ENCODE measurements around the gene TGOLN2. TPM values are rescaled to one million over a fixed set of nuclear protein-coding genes. Genes with fewer than 3 reads are reported as not detected.
A peak's percentile ranks its signal among the peaks of the same experiment; 100 is the strongest.

Gene TGOLN2
- total RNA-seq = 100 to 1,000 TPM; 152 to 175 TPM

DNA sequence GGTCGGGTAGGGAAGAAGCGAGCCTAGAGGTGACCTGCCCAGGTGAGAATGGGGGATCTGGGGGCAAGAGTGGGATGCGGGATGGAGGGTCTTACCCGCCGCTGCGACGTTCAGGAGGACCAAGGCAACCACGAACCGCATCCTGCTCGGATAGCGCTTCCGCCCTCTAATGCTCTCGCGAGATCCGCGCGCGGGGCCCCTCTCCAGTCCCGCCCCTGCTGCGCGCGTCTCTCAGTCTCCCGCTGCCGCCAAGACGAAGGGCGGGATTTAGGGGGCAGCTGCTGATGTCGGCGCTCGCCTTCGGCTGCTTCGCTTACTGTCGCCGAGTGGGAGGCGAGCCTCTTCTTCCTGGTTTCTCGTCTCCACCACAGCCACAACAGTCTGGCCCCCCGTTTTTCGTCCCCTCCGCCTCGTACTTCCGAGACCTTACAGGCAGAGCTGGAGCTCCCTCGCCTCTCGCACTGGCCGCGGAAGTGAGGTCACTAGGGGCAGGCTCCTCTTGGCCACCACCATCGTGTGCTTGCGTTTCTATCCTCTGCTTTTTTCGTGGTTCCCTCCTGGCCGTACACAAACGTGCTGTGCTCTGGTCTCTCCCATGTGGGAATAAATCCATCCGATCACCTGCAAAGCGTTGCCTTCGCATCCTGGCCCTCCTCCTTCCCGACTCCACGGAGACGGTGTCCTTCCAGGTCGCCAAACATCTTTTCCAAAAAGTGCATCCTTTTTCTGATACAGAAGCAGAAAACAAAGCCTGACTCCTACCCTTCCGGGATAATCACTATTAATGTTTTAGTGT lies at the start of gene TGOLN2:
Gene TGOLN2, minus strand, starts transcription at position 168 of the 796 bp plus-strand sequence. Its CDS starts 27 bp downstream, at position 141.
- peaks cover 17% of the 10 kb centered on the region for H3K36me3 ChIP-seq
- DNase-seq (ENCODE audit: low spot score) (peak; percentile 74), ATAC-seq (ENCODE audit: insufficient number of reproducible peaks, low FRiP score, low read depth) (peak; percentile 95)
- peak within 1 kb of the TSS; percentile 89 to 98 for H3K27ac ChIP-seq
- H3K27me3 ChIP-seq (replicated peaks; ENCODE audit: insufficient read depth) = no peaks in the 10 kb centered on the region
- TF ChIP-seq, protein P1, sequence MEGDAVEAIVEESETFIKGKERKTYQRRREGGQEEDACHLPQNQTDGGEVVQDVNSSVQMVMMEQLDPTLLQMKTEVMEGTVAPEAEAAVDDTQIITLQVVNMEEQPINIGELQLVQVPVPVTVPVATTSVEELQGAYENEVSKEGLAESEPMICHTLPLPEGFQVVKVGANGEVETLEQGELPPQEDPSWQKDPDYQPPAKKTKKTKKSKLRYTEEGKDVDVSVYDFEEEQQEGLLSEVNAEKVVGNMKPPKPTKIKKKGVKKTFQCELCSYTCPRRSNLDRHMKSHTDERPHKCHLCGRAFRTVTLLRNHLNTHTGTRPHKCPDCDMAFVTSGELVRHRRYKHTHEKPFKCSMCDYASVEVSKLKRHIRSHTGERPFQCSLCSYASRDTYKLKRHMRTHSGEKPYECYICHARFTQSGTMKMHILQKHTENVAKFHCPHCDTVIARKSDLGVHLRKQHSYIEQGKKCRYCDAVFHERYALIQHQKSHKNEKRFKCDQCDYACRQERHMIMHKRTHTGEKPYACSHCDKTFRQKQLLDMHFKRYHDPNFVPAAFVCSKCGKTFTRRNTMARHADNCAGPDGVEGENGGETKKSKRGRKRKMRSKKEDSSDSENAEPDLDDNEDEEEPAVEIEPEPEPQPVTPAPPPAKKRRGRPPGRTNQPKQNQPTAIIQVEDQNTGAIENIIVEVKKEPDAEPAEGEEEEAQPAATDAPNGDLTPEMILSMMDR (IDR thresholded peaks at IDR 0.05) = no peak
- no peaks in the 10 kb centered on the region for H3K9me3 ChIP-seq
- peaks cover 27 to 42% of the 10 kb centered on the region in 2 donors for H3K4me1 ChIP-seq (ENCODE audit: control insufficient read depth in 1 of 2, low read depth in 2 of 2)
- peak within 1 kb of the TSS; percentile 84 for H3K4me3 ChIP-seq

DNA sequence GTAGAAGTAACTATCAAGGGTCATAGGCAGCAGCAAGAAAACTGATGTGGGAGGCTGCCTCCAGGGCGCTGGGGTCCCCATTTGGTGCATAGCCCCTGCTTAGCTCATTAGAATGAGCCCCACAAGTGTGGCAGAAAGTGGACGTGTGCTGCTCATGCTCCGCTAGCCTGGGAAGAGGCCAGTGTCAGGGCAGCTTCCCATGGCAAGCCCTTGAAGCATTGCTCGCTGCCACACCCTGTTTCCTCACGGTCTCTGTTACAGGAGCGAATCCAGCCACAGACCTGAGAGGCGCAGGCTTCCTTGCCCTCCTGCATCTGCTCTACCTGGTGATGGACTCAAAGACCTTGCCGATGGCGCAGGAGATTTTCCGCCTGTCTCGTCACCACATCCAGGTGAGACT lies 49.3 kb upstream of the TGOLN2 start:
- TF ChIP-seq, protein P1 (IDR thresholded peaks at IDR 0.05) = no peak
- ATAC-seq (ENCODE audit: insufficient number of reproducible peaks, low FRiP score, low read depth) (no peak), DNase-seq (ENCODE audit: low spot score) (no peak)
- no peaks in the 10 kb centered on the region for H3K4me1 ChIP-seq (ENCODE audit: control insufficient read depth in 1 of 2, low read depth in 2 of 2)
- peaks cover 13% of the 10 kb centered on the region for H3K36me3 ChIP-seq
- H3K9me3 ChIP-seq = no peaks in the 10 kb centered on the region
- H3K27me3 ChIP-seq (replicated peaks; ENCODE audit: insufficient read depth) = no peaks in the 10 kb centered on the region
- H3K4me3 ChIP-seq = no peak overlapping the region
- H3K27ac ChIP-seq = no peak overlapping the region

DNA sequence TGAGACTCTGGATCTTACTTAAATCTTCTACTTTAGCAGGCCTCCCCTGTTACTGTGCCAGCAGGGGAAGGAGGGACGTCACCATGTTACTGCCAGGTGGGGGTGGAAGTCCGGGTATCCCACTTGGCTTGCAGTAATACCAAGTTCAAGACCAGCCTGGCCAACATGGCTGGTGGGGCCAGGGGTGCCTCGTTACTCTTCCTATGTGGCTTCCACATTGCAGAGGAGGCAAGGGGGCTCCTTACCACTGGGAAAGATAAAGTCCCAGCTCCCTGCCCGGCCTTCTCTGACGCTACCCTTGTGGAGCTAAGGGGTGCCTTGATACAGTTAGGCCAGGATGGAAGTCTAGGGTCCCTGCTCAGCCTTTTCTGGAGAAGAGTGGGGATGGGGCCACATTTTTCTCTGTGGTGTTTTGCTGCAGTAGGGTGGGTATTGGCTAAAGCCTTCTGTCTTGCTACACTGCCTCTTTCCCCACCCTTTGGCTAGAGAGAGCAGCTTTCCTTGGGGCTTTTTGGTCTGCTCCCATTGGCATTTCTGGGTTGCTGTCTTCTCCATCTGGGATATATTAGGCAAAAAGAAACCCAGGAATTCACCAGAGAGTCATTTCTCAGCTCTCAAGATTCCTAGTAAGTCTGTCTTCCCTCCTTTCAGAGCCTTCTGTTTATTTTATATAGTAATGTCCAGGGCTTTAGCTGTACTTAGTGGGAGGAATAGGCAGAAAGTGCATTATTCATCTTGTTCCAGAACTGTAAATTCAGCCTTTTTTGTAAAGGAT lies 48.7 kb upstream of the TGOLN2 start:
- Histone ChIP-seq H3K27ac (no peak overlapping the region), H3K9me3 (no peaks in the 10 kb centered on the region), H3K27me3 (replicated peaks; ENCODE audit: insufficient read depth) (no peaks in the 10 kb centered on the region), H3K36me3 (peaks cover 13% of the 10 kb centered on the region), H3K4me3 (no peak overlapping the region), H3K4me1 (ENCODE audit: control insufficient read depth in 1 of 2, low read depth in 2 of 2) (no peaks in the 10 kb centered on the region)
- no peak for DNase-seq (ENCODE audit: low spot score)
- no peak for ATAC-seq (ENCODE audit: insufficient number of reproducible peaks, low FRiP score, low read depth)
- TF ChIP-seq, protein P1 (IDR thresholded peaks at IDR 0.05) = no peak

DNA sequence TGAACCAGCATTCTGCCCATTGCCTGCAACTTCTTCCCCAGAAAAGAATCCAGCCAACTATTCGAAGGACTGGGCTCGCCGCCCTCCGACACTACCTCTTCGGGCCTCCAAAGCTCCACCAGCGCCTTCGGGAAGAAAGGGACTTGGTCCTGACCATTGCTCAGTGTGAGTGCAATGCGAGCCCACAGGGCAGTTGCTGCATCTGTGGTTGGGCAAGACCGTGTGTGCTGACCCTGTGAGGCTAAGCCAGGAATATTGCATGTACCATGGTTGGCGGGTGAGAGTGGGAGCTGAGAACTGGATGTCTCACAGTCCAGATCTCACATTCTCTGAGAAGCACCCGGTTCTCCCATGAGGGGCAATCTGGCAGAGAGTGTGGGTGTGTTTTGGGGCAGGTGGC lies 43.3 kb upstream of the TGOLN2 start:
- H3K36me3 ChIP-seq = peaks cover 10% of the 10 kb centered on the region
- no peak for ATAC-seq (ENCODE audit: insufficient number of reproducible peaks, low FRiP score, low read depth)

More for the DNA sequence above, 43.3 kb upstream of the TGOLN2 start:
- DNase-seq (ENCODE audit: low spot score) = no peak
- Histone ChIP-seq H3K27ac (no peak overlapping the region), H3K27me3 (replicated peaks; ENCODE audit: insufficient read depth) (no peaks in the 10 kb centered on the region), H3K4me3 (no peak overlapping the region), H3K4me1 (ENCODE audit: control insufficient read depth in 1 of 2, low read depth in 2 of 2) (peaks cover 0 to 7% of the 10 kb centered on the region in 2 donors), H3K9me3 (no peaks in the 10 kb centered on the region)
- TF ChIP-seq, protein P1 (IDR thresholded peaks at IDR 0.05) = no peak
